ENCODE results near the gene FALEC. TPM values are rescaled to one million over a fixed set of nuclear protein-coding genes. Genes with fewer than 3 reads are reported as not detected.
A peak's percentile ranks its signal among the peaks of the same experiment; 100 is the strongest.

The FALEC gene
- total RNA-seq, 1 donor from 2014 or later: not detected

DNA sequence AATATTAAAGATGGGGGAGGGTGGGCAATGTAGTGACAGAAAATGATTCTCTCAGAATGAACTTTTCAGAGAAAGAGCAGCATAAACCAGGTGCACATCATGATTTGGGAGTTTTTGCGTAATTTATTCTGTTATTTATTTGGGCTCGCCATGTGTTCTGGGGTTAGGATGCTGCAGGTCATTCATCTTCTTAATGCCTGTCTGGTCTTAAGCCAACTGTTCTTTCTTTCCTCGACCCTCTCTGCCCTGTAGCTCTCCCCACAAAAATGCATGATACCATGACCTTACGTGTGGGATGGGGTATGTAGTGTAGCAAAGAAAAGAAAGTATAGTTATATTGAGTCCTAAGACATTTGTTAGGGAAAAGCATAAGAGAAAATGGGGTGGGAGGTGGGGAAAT is 40.7 kb upstream of the FALEC start:
- no peak for DNase-seq (ENCODE audit: low read depth)
- TF ChIP-seq, protein P1, sequence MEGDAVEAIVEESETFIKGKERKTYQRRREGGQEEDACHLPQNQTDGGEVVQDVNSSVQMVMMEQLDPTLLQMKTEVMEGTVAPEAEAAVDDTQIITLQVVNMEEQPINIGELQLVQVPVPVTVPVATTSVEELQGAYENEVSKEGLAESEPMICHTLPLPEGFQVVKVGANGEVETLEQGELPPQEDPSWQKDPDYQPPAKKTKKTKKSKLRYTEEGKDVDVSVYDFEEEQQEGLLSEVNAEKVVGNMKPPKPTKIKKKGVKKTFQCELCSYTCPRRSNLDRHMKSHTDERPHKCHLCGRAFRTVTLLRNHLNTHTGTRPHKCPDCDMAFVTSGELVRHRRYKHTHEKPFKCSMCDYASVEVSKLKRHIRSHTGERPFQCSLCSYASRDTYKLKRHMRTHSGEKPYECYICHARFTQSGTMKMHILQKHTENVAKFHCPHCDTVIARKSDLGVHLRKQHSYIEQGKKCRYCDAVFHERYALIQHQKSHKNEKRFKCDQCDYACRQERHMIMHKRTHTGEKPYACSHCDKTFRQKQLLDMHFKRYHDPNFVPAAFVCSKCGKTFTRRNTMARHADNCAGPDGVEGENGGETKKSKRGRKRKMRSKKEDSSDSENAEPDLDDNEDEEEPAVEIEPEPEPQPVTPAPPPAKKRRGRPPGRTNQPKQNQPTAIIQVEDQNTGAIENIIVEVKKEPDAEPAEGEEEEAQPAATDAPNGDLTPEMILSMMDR (IDR thresholded peaks at IDR 0.05; ENCODE audit: insufficient read depth, low read length, severe bottlenecking): no peak
- no peak for FAIRE-seq

DNA sequence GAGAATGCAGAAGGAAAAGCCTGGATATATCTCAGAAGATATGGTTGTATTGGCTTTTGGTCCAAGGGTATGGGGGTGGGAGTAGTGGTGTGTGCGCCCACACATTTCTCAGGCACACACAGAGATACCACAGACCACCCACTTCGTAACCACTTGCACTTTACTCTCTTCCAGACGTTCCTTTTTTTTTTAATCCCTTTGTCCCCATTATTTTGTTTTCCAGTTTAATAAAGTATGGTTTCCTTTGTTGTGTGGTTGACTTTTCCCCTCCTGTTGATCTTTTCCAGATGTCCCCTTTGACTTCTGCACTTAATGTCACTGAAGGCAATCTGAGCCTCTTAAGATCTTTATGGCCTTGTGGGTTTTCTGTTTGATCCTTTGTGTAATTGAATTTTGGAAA is 38.8 kb upstream of the FALEC start:
- Histone ChIP-seq H3K4me3 (ENCODE audit: low read depth, low read length) (no peak overlapping the region), H3K36me3 (ENCODE audit: control insufficient read depth, insufficient read depth, low read length) (peaks cover 8% of the 10 kb centered on the region), H3K27me3 (ENCODE audit: control insufficient read depth, insufficient read depth, low read length) (no peaks in the 10 kb centered on the region)
- DNase-seq (ENCODE audit: low read depth) (no peak), FAIRE-seq (no peak)
- TF ChIP-seq, protein P1 (IDR thresholded peaks at IDR 0.05; ENCODE audit: insufficient read depth, low read length, severe bottlenecking): no peak

More for the DNA sequence above, 40.7 kb upstream of the FALEC start:
- Histone ChIP-seq H3K27me3 (ENCODE audit: control insufficient read depth, insufficient read depth, low read length) (no peaks in the 10 kb centered on the region), H3K4me3 (ENCODE audit: low read depth, low read length) (no peak overlapping the region), H3K36me3 (ENCODE audit: control insufficient read depth, insufficient read depth, low read length) (peaks cover 16% of the 10 kb centered on the region)

GRCh38 chr1:150477320-150477719 is 38.2 kb upstream of the FALEC start:
- TF ChIP-seq, protein P1 (IDR thresholded peaks at IDR 0.05; ENCODE audit: insufficient read depth, low read length, severe bottlenecking): no peak
- Histone ChIP-seq H3K27me3 (ENCODE audit: control insufficient read depth, insufficient read depth, low read length) (no peaks in the 10 kb centered on the region), H3K36me3 (ENCODE audit: control insufficient read depth, insufficient read depth, low read length) (peaks cover 3% of the 10 kb centered on the region), H3K4me3 (ENCODE audit: low read depth, low read length) (no peak overlapping the region)
- DNase-seq (ENCODE audit: low read depth) (no peak), FAIRE-seq (peak; percentile 64)

GRCh38 chr1:150477733-150478132 is 37.8 kb upstream of the FALEC start:
- Histone ChIP-seq H3K27me3 (ENCODE audit: control insufficient read depth, insufficient read depth, low read length) (no peaks in the 10 kb centered on the region), H3K36me3 (ENCODE audit: control insufficient read depth, insufficient read depth, low read length) (no peaks in the 10 kb centered on the region), H3K4me3 (ENCODE audit: low read depth, low read length) (no peak overlapping the region)
- TF ChIP-seq, protein P1 (IDR thresholded peaks at IDR 0.05; ENCODE audit: insufficient read depth, low read length, severe bottlenecking): no peak
- FAIRE-seq: no peak
- DNase-seq (ENCODE audit: low read depth): peak; percentile 100

DNA sequence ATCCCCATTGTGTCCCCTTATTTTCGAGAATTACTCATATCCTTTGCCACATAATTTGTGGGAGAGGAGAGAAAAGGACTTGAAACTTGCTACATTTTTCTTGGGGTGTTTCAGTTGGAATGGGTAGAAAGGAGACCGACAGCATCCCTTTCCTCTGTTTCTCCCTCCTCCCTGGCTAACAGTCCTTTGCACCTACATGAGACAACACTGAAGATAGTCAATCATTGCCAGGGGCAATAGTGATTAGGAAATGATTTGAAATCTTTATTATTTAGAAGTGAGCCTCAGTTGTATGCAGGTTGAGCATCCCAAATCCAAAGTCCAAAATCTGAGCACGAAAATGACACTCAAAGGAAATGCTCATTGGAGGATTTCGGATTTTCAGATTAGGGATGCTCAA is 36.2 kb upstream of the FALEC start:
- DNase-seq (ENCODE audit: low read depth) (no peak), FAIRE-seq (no peak)
- TF ChIP-seq, protein P1 (IDR thresholded peaks at IDR 0.05; ENCODE audit: insufficient read depth, low read length, severe bottlenecking): no peak
- Histone ChIP-seq H3K27me3 (ENCODE audit: control insufficient read depth, insufficient read depth, low read length) (no peaks in the 10 kb centered on the region), H3K36me3 (ENCODE audit: control insufficient read depth, insufficient read depth, low read length) (no peaks in the 10 kb centered on the region), H3K4me3 (ENCODE audit: low read depth, low read length) (no peak overlapping the region)

GRCh38 chr1:150479927-150480352 is 35.6 kb upstream of the FALEC start:
- DNase-seq (ENCODE audit: low read depth) (no peak), FAIRE-seq (no peak)
- no peaks in the 10 kb centered on the region for H3K36me3 ChIP-seq (ENCODE audit: control insufficient read depth, insufficient read depth, low read length)
- TF ChIP-seq, protein P1 (IDR thresholded peaks at IDR 0.05; ENCODE audit: insufficient read depth, low read length, severe bottlenecking): no peak
- no peaks in the 10 kb centered on the region for H3K27me3 ChIP-seq (ENCODE audit: control insufficient read depth, insufficient read depth, low read length)
- no peak overlapping the region for H3K4me3 ChIP-seq (ENCODE audit: low read depth, low read length)

Measured in bronchial epithelial cell (primary cell).